ENCODE data around the gene MYO10.

- no peak for TF ChIP-seq CTCF (conservative IDR thresholded peaks at IDR 0.05; ENCODE audit: low read depth, low read length)
- TF ChIP-seq EZH2 (IDR thresholded peaks at IDR 0.05; ENCODE audit: borderline replicate concordance, low read depth, low read length, poor library complexity, severe bottlenecking): no peak
These were observed 45.1 kb downstream of the MYO10 start for GRCh38 chr5:16891033-16891432.

Data from A673 (cell line).